T-cell (primary cell): Measurements from ENCODE around the gene GRID1. TPM values are rescaled to one million over a fixed set of nuclear protein-coding genes. Genes with fewer than 3 reads are reported as not detected.

Source experiments
- ATAC-seq, 4 experiments: fragments of 200-7000 bp in 3 of 4; fragments of 150-1000 bp in 1 of 4; cut with Tn5 transposase; replicated peaks in 1 of 4; 1 replicate in 3 of 4; 2 replicates in 1 of 4; pipeline ENCODE4 v1.10.0; 2021; ENCODE audit warnings: moderate library complexity in 3 of 4, mild to moderate bottlenecking in 2 of 4, moderate number of reproducible peaks in 1 of 4
- CTCF ChIA-PET, 2 donors: fragments of 300-600 bp; sonication (Branson Sonifier 250); formaldehyde crosslinking; loops; one replicate each; lab custom pipeline; 2022; ENCODE audit warnings: antibody characterized with exemption in 2 of 2; lab: Charles Lee
- POLR2A ChIA-PET, 2 donors: fragments of 300-600 bp; sonication (Branson Sonifier 250); formaldehyde crosslinking; loops; one replicate each; lab custom pipeline; 2022; ENCODE audit warnings: antibody characterized with exemption in 2 of 2; lab: Charles Lee
- DNase-seq, 35 experiments: peaks; one replicate each; pipeline versions ENCODE4 v3.0.0 to v3.0.0-alpha.2; 2013 to 2023
- H3K27ac ChIP-seq: one replicate; pipeline ENCODE4 v1.5.1; 2013; ENCODE audit warnings: low read length
- H3K27me3 ChIP-seq, 2 experiments: replicated peaks in 1 of 2; 1 replicate in 1 of 2; 2 replicates in 1 of 2; pipeline versions ENCODE4 v1.6.1 to v1.7.0; 2013; ENCODE audit warnings: low read length in 1 of 2, mixed read lengths in 1 of 2; ENCODE audit not compliant: control insufficient read depth in 2 of 2, insufficient read depth in 2 of 2; ENCODE audit errors: extremely low read depth in 1 of 2
- H3K36me3 ChIP-seq, 2 donors: 1 replicate in 1 of 2; 2 replicates in 1 of 2; pipeline versions ENCODE4 v1.6.1 to v1.7.0; 2013; ENCODE audit warnings: low read length in 1 of 2; ENCODE audit not compliant: control insufficient read depth in 2 of 2, insufficient read depth in 1 of 2; ENCODE audit errors: extremely low read depth in 1 of 2
- H3K4me1 ChIP-seq, 2 experiments: 1 replicate in 1 of 2; 2 replicates in 1 of 2; pipeline versions ENCODE4 v1.6.1 to v1.7.0; 2013; ENCODE audit warnings: low read length in 2 of 2, mixed read lengths in 1 of 2; ENCODE audit not compliant: insufficient read depth in 2 of 2, control insufficient read depth in 1 of 2; ENCODE audit errors: extremely low read depth in 1 of 2
- H3K4me3 ChIP-seq, 2 donors: 1 replicate in 1 of 2; 2 replicates in 1 of 2; pipeline versions ENCODE4 v1.5.1 to v1.7.0; 2013; ENCODE audit warnings: mild to moderate bottlenecking in 2 of 2, low read length in 1 of 2, moderate library complexity in 1 of 2; ENCODE audit not compliant: control insufficient read depth in 1 of 2; ENCODE audit errors: extremely low read depth in 1 of 2
- H3K9me3 ChIP-seq: 2 replicates; pipeline ENCODE4 v1.7.0; 2013
- H3K27ac Mint-ChIP-seq, 2 donors: one replicate each; pipeline ENCODE4 v1.8.0; 2020 to 2021; ENCODE audit warnings: mild to moderate bottlenecking in 2 of 2, mixed read lengths in 2 of 2
- H3K27me3 Mint-ChIP-seq, 2 donors: one replicate each; pipeline ENCODE4 v1.8.0; 2021 to 2022; ENCODE audit warnings: mixed read lengths in 2 of 2
- H3K36me3 Mint-ChIP-seq: one replicate; pipeline ENCODE4 v1.8.0; 2021; ENCODE audit warnings: mixed read lengths
- H3K4me1 Mint-ChIP-seq, 3 donors: one replicate each; pipeline ENCODE4 v1.8.0; 2020 to 2022; ENCODE audit warnings: mixed read lengths in 3 of 3, mild to moderate bottlenecking in 1 of 3
- H3K4me3 Mint-ChIP-seq, 3 donors: one replicate each; pipeline ENCODE4 v1.8.0; 2020 to 2022; ENCODE audit warnings: mild to moderate bottlenecking in 3 of 3, mixed read lengths in 3 of 3, moderate library complexity in 3 of 3
- H3K9me3 Mint-ChIP-seq, 3 donors: one replicate each; pipeline ENCODE4 v1.8.0; 2020 to 2022; ENCODE audit warnings: mixed read lengths in 3 of 3
- WGBS: methylation state at CpG from one replicate; pipeline ENCODE4 v1.1.5; 2013; ENCODE audit warnings: missing lambda C conversion rate; ENCODE audit not compliant: insufficient coverage; 5-methylcytosine and 5-hydroxymethylcytosine counted together
- total RNA-seq, 35 experiments: library from RNA in 6 of 35; stranded (reverse) in 6 of 35; fragments of 120-200 nt in 1 of 35; gene quantifications; one replicate each; pipeline versions ENCODE4 v1.2.1 to v1.2.4 and lab custom pipeline; 2013 to 2026

GRID1 gene
- total RNA-seq, 5 donors from 2014 or later (not counting 1 experiment from before 2014, with no cell fraction given) = 0.68 TPM; not detected in 4

DNA sequence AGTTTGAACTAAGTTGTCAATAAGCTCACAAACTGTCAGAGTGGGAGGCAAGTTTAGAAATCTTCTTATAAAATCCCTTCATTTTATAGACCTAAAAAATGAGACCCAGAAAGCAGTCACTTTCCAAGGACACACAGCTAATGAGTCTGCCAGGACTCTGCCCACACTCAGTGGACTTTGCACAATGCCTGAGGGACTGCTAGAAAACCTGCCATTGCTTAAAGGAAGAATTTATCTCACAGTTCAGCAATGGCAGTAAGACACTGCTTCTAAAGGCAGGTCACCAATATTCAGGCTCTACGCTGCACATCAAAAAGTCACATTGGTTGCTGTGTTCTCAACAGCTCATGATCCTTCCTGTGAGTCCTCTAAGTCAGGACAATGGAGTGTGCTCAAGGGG, 698.1 kb downstream of the GRID1 start:
- Histone ChIP-seq H3K4me3 (no peak overlapping the region), H3K36me3 (no peaks in the 10 kb centered on the region), H3K9me3 (no peaks in the 10 kb centered on the region), H3K27ac (no peak overlapping the region), H3K27me3 (no peaks in the 10 kb centered on the region), H3K4me1 (no peaks in the 10 kb centered on the region)
- ATAC-seq (no peak), DNase-seq (no peak)
- no peak overlapping the region for H3K4me3 Mint-ChIP-seq
- 63% methylated on average over 1 of the region's 1 CpG for WGBS
- ChIA-PET CTCF (no interaction called here), POLR2A (no interaction called here)
- H3K27me3 Mint-ChIP-seq = no peaks in the 10 kb centered on the region
- H3K27ac Mint-ChIP-seq = no peak overlapping the region
- H3K9me3 Mint-ChIP-seq = peaks cover 5 to 8% (median 7%) of the 10 kb centered on the region in 3 donors
- no peaks in the 10 kb centered on the region for H3K4me1 Mint-ChIP-seq
- H3K36me3 Mint-ChIP-seq = no peaks in the 10 kb centered on the region

GRCh38 chr10:85667638-85668233, 698.9 kb downstream of the GRID1 start:
- Mint-ChIP-seq H3K9me3 (peaks cover 2 to 5% (median 2%) of the 10 kb centered on the region in 3 donors), H3K27ac (no peak overlapping the region), H3K4me1 (no peaks in the 10 kb centered on the region), H3K36me3 (no peaks in the 10 kb centered on the region), H3K4me3 (no peak overlapping the region), H3K27me3 (peaks cover 0 to 3% of the 10 kb centered on the region in 2 donors)
- Histone ChIP-seq H3K9me3 (no peaks in the 10 kb centered on the region), H3K4me3 (no peak overlapping the region), H3K36me3 (no peaks in the 10 kb centered on the region), H3K27ac (no peak overlapping the region), H3K27me3 (no peaks in the 10 kb centered on the region), H3K4me1 (no peaks in the 10 kb centered on the region)
- 46% methylated on average over 2 of the region's 5 CpGs for WGBS
- CTCF ChIA-PET = no interaction called here
- POLR2A ChIA-PET = no interaction called here
- no peak for ATAC-seq
- no peak for DNase-seq

- Mint-ChIP-seq H3K27me3 (peaks cover 0 to 5% of the 10 kb centered on the region in 2 donors), H3K36me3 (no peaks in the 10 kb centered on the region), H3K9me3 (peaks cover 0 to 5% (median 0%) of the 10 kb centered on the region in 3 donors), H3K4me3 (no peak overlapping the region), H3K27ac (no peak overlapping the region), H3K4me1 (no peaks in the 10 kb centered on the region)
- POLR2A ChIA-PET = no interaction called here
- no peaks in the 10 kb centered on the region for H3K36me3 ChIP-seq
- WGBS = no CpG with 5 or more reads among the region's 6 CpGs
- no peak overlapping the region for H3K4me3 ChIP-seq
- DNase-seq = no peak
- H3K27ac ChIP-seq = no peak overlapping the region
- H3K27me3 ChIP-seq = no peaks in the 10 kb centered on the region
- ATAC-seq = no peak
- H3K4me1 ChIP-seq = no peaks in the 10 kb centered on the region
- no peaks in the 10 kb centered on the region for H3K9me3 ChIP-seq
- CTCF ChIA-PET = no interaction called here
Observed at GRCh38 chr10:85666987-85667386, 699.6 kb downstream of the GRID1 start.

- Mint-ChIP-seq H3K27me3 (peaks cover 0 to 5% of the 10 kb centered on the region in 2 donors), H3K27ac (no peak overlapping the region), H3K4me1 (no peaks in the 10 kb centered on the region), H3K9me3 (peaks cover 0 to 5% (median 0%) of the 10 kb centered on the region in 3 donors), H3K36me3 (no peaks in the 10 kb centered on the region), H3K4me3 (no peak overlapping the region)
- POLR2A ChIA-PET = no interaction called here
- H3K4me1 ChIP-seq = no peaks in the 10 kb centered on the region
- H3K27ac ChIP-seq = no peak overlapping the region
- DNase-seq = no peak
- 40% methylated on average over 1 of the region's 2 CpGs for WGBS
- no peaks in the 10 kb centered on the region for H3K27me3 ChIP-seq
- no peak overlapping the region for H3K4me3 ChIP-seq
- no peaks in the 10 kb centered on the region for H3K36me3 ChIP-seq
- CTCF ChIA-PET = no interaction called here
- no peak for ATAC-seq
- H3K9me3 ChIP-seq = no peaks in the 10 kb centered on the region
Observed at GRCh38 chr10:85666102-85666501, 700.5 kb downstream of the GRID1 start.

DNA sequence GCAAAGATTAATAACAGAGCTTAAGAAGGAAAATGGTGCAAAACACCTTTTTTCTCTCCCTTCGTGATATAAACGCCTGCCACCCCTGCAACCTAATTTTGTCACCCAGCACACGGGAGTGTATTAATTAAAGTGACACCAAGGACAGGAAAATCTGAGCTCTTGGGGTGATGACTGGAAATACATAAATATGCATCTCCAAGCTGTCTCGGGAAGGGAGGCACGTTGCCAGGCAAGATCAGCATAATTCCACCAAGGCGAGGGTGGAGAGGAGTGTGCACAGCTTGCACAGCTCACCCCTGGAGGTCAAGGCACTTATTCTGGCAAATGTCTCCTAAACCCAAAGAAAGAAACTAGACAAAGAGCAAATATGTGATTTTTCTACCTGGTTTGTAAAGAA, 700.9 kb downstream of the GRID1 start:
- ChIA-PET POLR2A (no interaction called here), CTCF (no interaction called here)
- Histone ChIP-seq H3K36me3 (no peaks in the 10 kb centered on the region), H3K4me1 (no peaks in the 10 kb centered on the region), H3K4me3 (no peak overlapping the region), H3K9me3 (no peaks in the 10 kb centered on the region), H3K27ac (no peak overlapping the region), H3K27me3 (no peaks in the 10 kb centered on the region)
- Mint-ChIP-seq H3K9me3 (peaks cover 0 to under 1% (median 0%) of the 10 kb centered on the region in 3 donors), H3K4me3 (no peak overlapping the region), H3K27ac (no peak overlapping the region), H3K36me3 (no peaks in the 10 kb centered on the region), H3K4me1 (no peaks in the 10 kb centered on the region), H3K27me3 (peaks cover 0 to 5% of the 10 kb centered on the region in 2 donors)
- DNase-seq (no peak), ATAC-seq (no peak)
- no CpG with 5 or more reads among the region's 6 CpGs for WGBS

DNA sequence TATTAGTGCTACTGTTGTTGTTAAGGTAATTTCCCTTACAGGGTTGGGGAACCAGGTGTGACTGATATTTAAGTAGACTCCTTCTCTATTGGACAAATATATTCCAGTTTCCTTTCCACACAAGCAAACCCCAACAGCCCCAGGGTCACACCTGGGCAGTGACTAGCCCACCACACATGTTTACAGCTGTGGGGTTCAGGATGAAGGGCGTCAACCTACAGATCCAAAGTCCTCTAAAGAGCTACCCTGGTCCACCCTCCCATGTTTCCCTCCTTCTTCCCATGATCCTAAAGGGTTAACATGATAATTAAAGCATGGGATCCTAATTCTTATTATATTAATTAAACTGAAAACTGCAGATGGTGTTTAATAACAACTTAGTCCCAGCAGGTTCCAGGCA, 701.5 kb downstream of the GRID1 start:
- ATAC-seq (no peak), DNase-seq (no peak)
- Mint-ChIP-seq H3K36me3 (no peaks in the 10 kb centered on the region), H3K27ac (no peak overlapping the region), H3K9me3 (no peaks in the 10 kb centered on the region), H3K27me3 (peaks cover 0 to 5% of the 10 kb centered on the region in 2 donors), H3K4me3 (no peak overlapping the region), H3K4me1 (no peaks in the 10 kb centered on the region)
- Histone ChIP-seq H3K36me3 (no peaks in the 10 kb centered on the region), H3K4me1 (no peaks in the 10 kb centered on the region), H3K27ac (no peak overlapping the region), H3K27me3 (no peaks in the 10 kb centered on the region), H3K9me3 (no peaks in the 10 kb centered on the region), H3K4me3 (no peak overlapping the region)
- no CpG with 5 or more reads among the region's 1 CpG for WGBS
- CTCF ChIA-PET = no interaction called here
- POLR2A ChIA-PET = no interaction called here

DNA sequence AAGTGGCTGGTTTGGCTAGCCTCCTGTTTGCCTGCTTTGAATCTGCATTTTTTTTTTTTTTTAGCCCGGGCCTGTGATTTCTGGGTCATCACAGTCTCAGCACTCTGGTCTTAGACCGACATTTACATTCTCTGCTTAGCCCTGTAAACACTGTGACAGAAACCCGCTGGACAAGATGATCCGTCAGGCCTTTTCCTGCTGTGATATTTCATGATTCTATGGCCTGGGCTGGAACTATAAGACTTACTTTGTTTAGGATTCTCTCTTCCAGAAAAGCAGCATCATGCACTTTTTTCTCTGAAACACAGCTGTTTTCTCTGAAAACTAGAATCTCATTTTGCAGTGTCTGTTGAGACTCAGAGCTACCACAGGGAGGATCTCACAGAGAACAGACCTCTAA, 705.5 kb downstream of the GRID1 start:
- CTCF ChIA-PET = no interaction called here
- Mint-ChIP-seq H3K36me3 (no peaks in the 10 kb centered on the region), H3K9me3 (no peaks in the 10 kb centered on the region), H3K27me3 (peaks cover 0 to 5% of the 10 kb centered on the region in 2 donors), H3K27ac (no peak overlapping the region), H3K4me3 (no peak overlapping the region), H3K4me1 (peaks cover 0 to 9% (median 0%) of the 10 kb centered on the region in 3 donors)
- Histone ChIP-seq H3K27ac (no peak overlapping the region), H3K27me3 (peaks cover 0 to 6% of the 10 kb centered on the region in 2 experiments), H3K36me3 (no peaks in the 10 kb centered on the region), H3K4me3 (no peak overlapping the region), H3K9me3 (no peaks in the 10 kb centered on the region), H3K4me1 (no peaks in the 10 kb centered on the region)
- no peak for DNase-seq
- no peak for ATAC-seq
- WGBS = 92% methylated on average over 4 of the region's 4 CpGs
- POLR2A ChIA-PET = no interaction called here
